ENCODE results near the gene RBM47. TPM values are rescaled to one million over a fixed set of nuclear protein-coding genes. Genes with fewer than 3 reads are reported as not detected.

The RBM47 gene
- total and polyA plus RNA-seq, 2 of the 4 experiments (the other 2 are of a cell fraction): 0.44 to 1.1 TPM

DNA sequence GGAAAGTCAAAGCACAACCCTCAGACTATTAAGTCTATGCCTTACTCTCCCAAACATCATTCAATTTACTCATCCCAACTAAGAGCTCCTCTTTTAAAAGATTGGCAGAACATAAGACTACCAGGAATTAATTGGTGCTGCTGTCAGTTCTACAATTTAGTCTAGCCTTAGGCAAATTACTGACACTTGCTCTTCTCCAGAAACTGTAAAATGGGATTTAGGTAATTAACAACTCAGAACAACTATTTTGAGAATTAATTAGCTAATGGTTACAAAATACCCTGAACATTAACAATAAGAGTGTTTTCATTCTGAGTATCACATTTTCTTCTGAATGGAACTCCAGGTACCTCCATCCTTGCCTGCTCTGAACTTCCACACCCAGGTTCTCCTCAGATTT, 36.2 kb upstream of the RBM47 start:
- no peak overlapping the region for H3K9ac ChIP-seq (ENCODE audit: low read depth, low read length)
- no peaks in the 10 kb centered on the region for H3K79me1 ChIP-seq (ENCODE audit: low read depth in 1 of 2, low read length in 2 of 2)
- no peak overlapping the region for H3K14ac ChIP-seq (replicated peaks; ENCODE audit: low read depth, low read length)
- ATAC-seq (ENCODE audit: low read depth) (no peak), DNase-seq (no peak)
- H4K20me1 ChIP-seq (ENCODE audit: insufficient read depth, low read length): no peaks in the 10 kb centered on the region
- CTCF ChIA-PET: interaction anchor here (0.6 kb wide), 1 partner anchor 1406 kb away, joined by 3 read pairs; no protein-coding TSS in a partner anchor
- H3K4ac ChIP-seq (ENCODE audit: low read depth, low read length): no peak overlapping the region
- peaks cover 7% of the 10 kb centered on the region for H3K4me1 ChIP-seq (ENCODE audit: control insufficient read depth, insufficient read depth, low read length)
- TF ChIP-seq RCOR1 (IDR thresholded peaks at IDR 0.05; ENCODE audit: insufficient replicate concordance, low read length) (no peak), MAFK (IDR thresholded peaks at IDR 0.05; ENCODE audit: low read depth, low read length) (no peak), RAD21 (IDR thresholded peaks at IDR 0.05; ENCODE audit: low read length) (no peak), MXI1 (IDR thresholded peaks at IDR 0.05; ENCODE audit: borderline replicate concordance, low read depth, low read length) (no peak), POLR2A (IDR thresholded peaks at IDR 0.05; ENCODE audit: low read depth, low read length) (no peak), NFE2L2 (IDR thresholded peaks at IDR 0.05; ENCODE audit: low read depth, low read length) (no peak)
- TF ChIP-seq, protein P1, sequence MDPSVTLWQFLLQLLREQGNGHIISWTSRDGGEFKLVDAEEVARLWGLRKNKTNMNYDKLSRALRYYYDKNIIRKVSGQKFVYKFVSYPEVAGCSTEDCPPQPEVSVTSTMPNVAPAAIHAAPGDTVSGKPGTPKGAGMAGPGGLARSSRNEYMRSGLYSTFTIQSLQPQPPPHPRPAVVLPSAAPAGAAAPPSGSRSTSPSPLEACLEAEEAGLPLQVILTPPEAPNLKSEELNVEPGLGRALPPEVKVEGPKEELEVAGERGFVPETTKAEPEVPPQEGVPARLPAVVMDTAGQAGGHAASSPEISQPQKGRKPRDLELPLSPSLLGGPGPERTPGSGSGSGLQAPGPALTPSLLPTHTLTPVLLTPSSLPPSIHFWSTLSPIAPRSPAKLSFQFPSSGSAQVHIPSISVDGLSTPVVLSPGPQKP (IDR thresholded peaks at IDR 0.05; ENCODE audit: borderline replicate concordance, low read depth, low read length): no peak
- TF ChIP-seq, protein P2, sequence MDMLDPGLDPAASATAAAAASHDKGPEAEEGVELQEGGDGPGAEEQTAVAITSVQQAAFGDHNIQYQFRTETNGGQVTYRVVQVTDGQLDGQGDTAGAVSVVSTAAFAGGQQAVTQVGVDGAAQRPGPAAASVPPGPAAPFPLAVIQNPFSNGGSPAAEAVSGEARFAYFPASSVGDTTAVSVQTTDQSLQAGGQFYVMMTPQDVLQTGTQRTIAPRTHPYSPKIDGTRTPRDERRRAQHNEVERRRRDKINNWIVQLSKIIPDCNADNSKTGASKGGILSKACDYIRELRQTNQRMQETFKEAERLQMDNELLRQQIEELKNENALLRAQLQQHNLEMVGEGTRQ (IDR thresholded peaks at IDR 0.05; ENCODE audit: low read depth, low read length): no peak
- TF ChIP-seq, protein P3, sequence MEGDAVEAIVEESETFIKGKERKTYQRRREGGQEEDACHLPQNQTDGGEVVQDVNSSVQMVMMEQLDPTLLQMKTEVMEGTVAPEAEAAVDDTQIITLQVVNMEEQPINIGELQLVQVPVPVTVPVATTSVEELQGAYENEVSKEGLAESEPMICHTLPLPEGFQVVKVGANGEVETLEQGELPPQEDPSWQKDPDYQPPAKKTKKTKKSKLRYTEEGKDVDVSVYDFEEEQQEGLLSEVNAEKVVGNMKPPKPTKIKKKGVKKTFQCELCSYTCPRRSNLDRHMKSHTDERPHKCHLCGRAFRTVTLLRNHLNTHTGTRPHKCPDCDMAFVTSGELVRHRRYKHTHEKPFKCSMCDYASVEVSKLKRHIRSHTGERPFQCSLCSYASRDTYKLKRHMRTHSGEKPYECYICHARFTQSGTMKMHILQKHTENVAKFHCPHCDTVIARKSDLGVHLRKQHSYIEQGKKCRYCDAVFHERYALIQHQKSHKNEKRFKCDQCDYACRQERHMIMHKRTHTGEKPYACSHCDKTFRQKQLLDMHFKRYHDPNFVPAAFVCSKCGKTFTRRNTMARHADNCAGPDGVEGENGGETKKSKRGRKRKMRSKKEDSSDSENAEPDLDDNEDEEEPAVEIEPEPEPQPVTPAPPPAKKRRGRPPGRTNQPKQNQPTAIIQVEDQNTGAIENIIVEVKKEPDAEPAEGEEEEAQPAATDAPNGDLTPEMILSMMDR (conservative IDR thresholded peaks at IDR 0.05; ENCODE audit: low read depth, low read length): no peak
- no peak overlapping the region for H3K23ac ChIP-seq (ENCODE audit: low read depth, low read length)
- no peak overlapping the region for H4K8ac ChIP-seq (ENCODE audit: low read depth in 2 of 2, low read length in 2 of 2)
- H2BK120ac ChIP-seq (ENCODE audit: low read depth, low read length): no peak overlapping the region
- H3K27ac ChIP-seq (ENCODE audit: insufficient read depth, low read length): no peak overlapping the region
- H4K5ac ChIP-seq (ENCODE audit: low read depth, low read length): no peak overlapping the region
- POLR2A ChIA-PET (ENCODE audit: unreplicated experiment): no interaction called here
- no TSS peak for BruUV-seq (replicated peaks)
- H3K9me3 ChIP-seq (ENCODE audit: control insufficient read depth, insufficient read depth, low read length): no peaks in the 10 kb centered on the region
- no peak overlapping the region for H2AFZ ChIP-seq (replicated peaks; ENCODE audit: low read length, poor library complexity)
- in situ Hi-C loops (cut with MboI; ENCODE audit: low sequenced_read_pairs) (no loop called here), intact Hi-C loops (cut with micrococcal nuclease) (no loop called here), dilution Hi-C loops (cut with HindIII; ENCODE audit: low sequenced_read_pairs, unreplicated experiment) (no loop called here)
- no peak overlapping the region for H3K56ac ChIP-seq (ENCODE audit: extremely low read depth, insufficient read depth, low read length)
- H4K91ac ChIP-seq (ENCODE audit: insufficient read depth, low read depth, low read length): no peak overlapping the region
- H3K27me3 ChIP-seq (ENCODE audit: control insufficient read depth, insufficient read depth, low read length): no peaks in the 10 kb centered on the region
- no peak overlapping the region for H3K18ac ChIP-seq (ENCODE audit: low read depth, low read length)
- H2BK5ac ChIP-seq (ENCODE audit: low read depth, low read length, poor library complexity, severe bottlenecking): no peak overlapping the region
- no peak overlapping the region for H3K4me2 ChIP-seq (ENCODE audit: low read depth, low read length)
- H2BK20ac ChIP-seq (ENCODE audit: low read depth, low read length): no peak overlapping the region
- H2AK5ac ChIP-seq (ENCODE audit: low read depth, low read length): no peak overlapping the region
- 0 out of 2 replicates have a peak, but pooled peaks cover 4% of the 10 kb centered on the region for H3K9me1 ChIP-seq (ENCODE audit: insufficient read depth, low read length)
- no peak overlapping the region for H3K4me3 ChIP-seq (ENCODE audit: insufficient read depth, low read depth, low read length)
- H2BK15ac ChIP-seq (ENCODE audit: low read depth, low read length): no peak overlapping the region
- no peaks in the 10 kb centered on the region for H3K36me3 ChIP-seq (ENCODE audit: control insufficient read depth, insufficient read depth, low read length)
- no peak overlapping the region for H2AK9ac ChIP-seq (replicated peaks; ENCODE audit: low read depth, low read length, poor library complexity)
